Measurements from ENCODE around the gene CCDC57. TPM values are rescaled to one million over a fixed set of nuclear protein-coding genes. Genes with fewer than 3 reads are reported as not detected.
A peak's percentile ranks its signal among the peaks of the same experiment; 100 is the strongest.
"Not testable (repeated sequence)": the region's sequence is repeated elsewhere in the genome, so short reads cannot be mapped to it uniquely, and the experiment has no call there.

Gene CCDC57
- total RNA-seq, 1 experiment from 2014 or later = 13.5 TPM

DNA sequence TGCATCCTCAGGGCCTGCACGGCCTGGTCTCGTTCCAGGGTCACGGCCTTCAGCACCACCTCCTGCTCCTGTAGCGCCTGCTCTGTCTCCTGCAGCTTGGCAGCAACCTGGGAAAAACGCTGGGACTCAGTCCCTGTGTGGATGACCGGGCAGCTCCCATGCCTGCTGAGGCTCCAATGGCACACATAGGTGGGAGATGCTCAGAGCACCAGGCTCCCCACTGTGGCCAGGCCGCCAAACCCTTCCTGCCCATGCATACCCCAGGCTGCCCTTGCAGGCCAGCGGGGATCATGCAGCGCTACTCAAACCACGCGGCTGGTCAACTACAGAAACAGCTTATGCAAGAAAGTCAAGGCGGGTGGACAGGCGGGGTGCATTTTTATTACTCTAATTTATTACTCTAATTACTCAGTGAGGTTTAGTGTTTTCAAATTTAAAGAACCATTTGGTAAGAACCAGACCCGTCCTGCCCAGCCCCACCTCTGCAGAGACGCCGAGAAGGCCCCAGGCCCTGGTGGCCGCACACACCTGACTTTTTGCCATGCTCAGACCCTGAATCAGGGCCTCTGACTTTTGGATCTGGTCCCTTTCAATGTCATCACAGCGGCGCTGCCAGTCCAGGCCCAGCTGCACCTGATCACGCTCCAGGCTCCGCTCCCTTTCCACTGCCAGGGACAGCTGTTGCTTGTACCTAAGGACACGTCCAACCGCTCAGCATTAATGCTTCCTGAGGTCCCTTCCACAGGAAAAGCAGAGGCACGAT is 34.0 kb downstream of the CCDC57 start:
- DNase-seq (ENCODE audit: low read depth) = no peak

DNA sequence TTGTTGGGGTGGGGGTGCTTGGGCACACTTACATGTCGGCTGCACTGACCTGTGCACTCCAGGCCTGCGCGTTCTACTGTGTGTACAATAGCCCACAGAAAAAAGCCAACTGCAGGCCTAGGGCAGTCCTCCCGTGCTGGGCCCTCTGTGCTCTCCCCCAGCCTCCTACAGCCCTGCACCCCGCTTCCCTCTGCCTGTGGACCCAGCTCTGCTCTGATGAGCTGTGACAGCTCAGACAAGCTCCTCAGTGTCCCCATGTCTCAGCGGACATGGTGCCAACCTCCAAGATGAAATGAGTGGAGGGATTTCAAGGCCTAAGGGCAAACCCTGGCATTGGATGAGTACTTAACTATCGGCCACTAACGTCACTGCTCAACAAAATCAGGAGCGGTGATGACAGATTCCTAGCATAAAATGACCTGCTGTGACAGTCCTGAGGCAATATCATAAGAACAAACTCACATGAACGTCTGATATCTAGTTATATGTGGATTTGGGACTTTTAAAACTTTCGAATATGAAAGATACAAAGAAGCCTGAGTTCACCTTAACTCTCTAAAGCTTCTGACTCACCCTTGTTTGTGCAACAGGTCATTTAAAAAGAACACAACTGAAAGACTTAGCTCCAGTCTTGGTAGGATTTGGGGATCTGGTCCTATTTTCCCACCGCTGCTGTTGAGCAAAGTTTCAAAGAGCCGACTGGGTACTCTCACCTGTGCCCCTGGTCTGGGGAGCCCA is 34.7 kb downstream of the CCDC57 start:
- DNase-seq (ENCODE audit: low read depth) = no peak

DNA sequence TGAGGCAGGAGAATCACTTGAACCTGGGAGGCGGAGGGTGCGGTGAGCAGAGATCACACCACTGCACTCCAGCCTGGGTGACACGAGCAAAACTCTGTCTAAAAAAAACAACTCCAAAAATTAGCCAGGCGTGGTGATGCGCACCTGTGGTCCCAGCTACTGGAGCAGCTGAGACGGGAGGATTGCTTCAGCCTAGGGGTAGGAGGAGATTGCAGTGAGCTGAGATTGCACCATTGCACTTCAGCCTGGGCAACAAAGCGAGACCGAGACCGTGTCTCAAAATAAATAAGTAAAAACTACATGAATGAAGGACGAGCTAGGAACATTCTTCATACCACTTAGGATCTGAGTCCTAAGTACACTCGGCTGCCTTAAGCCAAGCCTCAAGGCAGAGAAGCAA is 35.4 kb downstream of the CCDC57 start:
- no peak for DNase-seq (ENCODE audit: low read depth)

DNA sequence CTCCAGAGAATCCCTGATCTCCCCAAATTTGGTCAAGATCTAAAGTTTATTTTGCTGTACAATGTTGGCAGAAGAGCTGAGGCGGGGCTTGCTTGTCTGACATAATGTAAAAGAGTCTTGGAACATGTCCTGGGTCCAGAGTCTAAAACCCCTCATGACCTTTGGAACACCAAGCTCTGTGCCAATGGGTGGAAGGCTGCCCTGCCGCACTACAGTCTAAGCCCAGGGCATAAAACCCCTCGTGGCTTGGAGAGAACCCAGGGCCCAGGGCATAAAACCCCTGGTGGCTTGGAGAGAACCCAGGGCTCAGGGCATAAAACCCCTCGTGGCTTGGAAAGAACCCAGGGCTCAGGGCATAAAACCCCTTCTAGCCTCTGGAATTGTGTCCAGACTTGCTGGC is 36.7 kb downstream of the CCDC57 start:
- no peak for DNase-seq (ENCODE audit: low read depth)

DNA sequence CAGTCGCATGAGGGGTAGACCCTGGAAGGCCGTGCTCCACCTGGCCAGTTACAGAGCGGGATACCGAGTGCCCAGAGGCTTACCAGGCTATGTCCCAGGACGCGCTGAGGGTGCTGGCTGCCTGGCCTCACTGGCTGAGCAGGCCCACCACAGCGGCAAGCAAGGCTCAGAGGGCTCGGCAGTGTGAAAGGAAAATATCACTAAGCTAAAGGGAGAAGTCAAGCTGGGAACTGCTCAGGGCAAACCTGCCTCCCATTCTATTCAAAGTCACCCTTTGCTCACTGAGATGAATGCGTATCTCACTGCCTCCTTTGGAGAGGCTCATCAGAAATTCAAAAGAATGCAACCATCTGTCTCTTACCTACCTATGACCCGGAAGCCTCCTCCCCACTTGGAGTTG is 37.4 kb downstream of the CCDC57 start:
- DNase-seq (ENCODE audit: low read depth) = no peak

DNA sequence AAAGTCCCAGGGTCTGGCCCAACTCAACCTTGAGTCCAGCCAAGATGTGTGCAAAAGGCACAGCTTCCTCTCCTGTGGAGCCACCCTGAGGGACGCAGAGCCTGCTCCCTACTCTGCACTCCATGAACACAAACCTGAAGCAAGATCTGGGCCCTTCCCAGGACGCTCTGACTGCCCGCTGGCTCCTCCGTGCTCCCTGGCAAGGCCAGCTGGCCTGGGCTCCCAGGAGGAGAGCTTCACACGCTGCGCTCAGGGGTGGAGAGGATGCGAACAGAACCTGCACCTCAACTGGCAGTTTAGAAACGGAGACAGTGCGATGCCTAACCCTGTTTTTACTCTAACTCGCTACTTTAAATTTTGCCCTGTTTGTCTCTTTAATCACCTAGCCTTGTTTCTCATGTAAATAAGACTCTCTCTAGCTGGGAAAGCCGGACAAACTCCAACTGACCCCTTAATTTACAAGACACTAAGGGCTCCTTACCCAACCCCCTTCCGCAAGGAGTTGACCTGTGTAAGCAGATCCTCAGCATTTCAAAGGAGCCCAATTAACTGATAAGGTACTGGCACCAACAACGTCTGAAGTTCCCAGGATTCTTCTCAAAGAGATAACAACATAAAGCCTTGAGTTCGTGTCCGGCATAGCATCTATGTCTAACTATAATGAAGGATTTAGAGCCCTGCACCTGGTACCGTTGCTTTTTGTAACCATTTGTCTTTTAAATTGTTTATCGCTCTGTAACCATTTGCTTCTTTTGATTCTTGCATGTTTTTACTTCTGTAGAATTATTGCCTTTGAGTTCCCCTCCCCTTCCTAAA is 38.4 kb downstream of the CCDC57 start:
- not testable (repeated sequence) for DNase-seq (ENCODE audit: low read depth)

DNA sequence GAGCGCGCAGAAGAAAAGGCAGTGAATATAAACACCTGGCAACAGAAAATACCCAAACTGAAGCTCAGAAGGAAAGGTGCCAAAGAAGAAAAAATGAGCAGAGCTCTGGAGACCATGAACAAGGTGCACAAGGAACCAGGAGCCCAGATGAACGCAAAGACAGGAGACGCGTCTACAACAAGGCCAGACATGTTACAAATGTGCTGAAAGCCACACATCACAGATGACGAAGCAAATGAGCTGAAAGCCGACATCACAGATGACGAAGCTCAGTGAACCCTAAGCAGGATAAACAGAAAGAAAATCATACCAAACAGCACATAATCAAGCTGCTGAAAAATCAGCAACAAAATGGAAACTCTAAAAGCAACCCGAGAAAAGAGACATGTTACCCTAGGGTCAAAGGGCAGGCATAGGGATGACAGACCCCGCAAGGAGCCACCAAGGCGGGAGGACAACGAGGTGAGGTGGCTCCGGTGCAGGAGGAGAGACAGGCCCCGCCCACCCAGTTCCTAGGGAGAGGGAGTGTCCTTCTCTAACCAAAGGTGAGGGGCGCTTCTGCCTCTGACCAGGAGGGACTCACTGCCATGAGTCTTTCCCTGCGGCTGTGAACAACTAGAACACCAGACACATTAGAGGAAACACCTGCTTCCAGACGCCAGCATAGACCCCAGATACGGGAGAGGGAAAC is 39.1 kb downstream of the CCDC57 start:
- DNase-seq (ENCODE audit: low read depth) = no peak

DNA sequence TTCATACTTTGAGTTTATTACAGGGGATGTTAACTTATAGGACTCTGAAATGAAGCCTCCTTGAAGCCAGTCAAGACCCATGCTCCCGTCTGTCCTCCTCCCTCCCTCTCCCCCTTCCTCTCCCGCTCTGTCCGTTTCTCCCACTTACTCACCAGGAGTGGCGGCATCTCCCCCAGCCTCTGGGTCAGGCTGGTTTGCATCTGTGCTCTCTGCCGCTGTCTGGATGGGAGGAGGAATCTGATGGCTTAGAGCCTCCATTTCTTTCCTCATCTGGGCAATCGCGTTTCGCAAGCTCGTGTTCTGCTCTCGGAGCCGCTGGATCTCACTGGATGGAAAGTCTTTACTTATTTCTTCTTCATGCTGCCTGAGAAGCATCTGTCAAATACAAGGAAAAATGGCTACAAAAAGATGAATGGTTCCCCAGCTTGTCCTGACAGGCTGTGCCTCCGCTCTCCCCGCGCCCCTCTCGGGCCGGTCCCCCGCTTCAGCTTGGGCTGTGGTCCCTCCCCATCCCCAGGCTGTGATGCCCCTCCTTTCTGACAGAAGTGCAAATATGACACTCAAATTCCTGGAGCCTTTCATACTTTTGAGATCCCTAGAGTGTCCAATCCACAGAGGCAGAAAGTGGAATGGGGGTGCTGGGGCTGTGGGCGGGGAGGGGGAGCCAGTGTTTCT is 40.0 kb downstream of the CCDC57 start:
- DNase-seq (ENCODE audit: low read depth) = no peak

DNA sequence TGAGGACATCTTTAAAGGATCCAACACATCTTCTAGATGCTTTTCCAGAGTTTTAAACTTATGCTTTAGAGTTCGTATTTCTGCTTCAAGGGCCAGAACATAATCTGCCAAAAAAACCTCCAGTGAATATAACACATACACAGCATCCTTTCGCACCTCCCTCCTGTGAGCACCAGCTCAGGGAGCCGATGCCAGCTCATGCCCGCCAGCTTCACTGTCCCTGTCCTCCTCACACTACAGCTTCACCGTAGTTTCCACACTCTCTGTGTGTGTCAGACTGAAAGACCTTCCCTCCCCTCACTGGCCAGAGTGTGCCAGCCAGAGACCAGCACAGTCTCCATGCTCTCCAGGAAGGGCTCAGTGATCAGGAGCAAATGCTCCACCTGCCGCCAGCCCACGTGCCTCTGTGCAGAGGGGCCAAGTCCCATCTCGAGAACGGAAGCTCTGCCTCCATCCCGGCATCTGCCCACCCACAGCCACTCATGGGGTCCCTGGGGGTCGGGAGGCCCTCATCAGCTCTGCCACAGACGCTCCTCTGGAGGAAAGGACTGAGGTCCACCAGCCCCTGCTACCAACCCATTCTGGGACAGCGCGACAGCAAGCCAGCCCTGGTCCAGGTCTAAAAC is 40.8 kb downstream of the CCDC57 start:
- no peak for DNase-seq (ENCODE audit: low read depth)

DNA sequence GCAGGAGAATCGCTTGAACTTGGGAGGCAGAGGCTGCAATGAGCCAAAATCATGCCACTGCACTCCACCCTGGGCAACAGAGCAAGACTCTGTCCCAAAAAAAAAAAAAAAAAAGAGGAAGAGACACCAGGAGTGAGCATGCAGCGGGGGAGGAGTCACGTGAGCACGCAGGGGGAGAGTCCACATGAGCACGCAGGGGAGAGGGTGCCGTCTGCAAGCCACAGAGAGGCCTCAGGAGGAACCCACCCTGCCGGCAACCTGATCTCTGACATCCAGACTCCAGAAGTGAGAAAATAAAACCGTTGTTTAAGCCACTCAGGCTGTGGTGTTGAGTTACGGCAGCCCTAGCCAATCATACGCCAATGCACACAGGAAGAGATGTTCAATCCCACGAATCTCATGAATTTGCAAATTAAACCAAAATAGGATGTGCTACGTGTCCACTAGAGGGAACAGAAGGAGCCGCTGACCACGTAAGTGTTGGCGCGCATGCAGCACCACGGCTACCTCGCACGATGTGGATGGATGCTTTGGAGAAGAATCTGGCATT is 42.2 kb downstream of the CCDC57 start:
- DNase-seq (ENCODE audit: low read depth) = no peak

DNA sequence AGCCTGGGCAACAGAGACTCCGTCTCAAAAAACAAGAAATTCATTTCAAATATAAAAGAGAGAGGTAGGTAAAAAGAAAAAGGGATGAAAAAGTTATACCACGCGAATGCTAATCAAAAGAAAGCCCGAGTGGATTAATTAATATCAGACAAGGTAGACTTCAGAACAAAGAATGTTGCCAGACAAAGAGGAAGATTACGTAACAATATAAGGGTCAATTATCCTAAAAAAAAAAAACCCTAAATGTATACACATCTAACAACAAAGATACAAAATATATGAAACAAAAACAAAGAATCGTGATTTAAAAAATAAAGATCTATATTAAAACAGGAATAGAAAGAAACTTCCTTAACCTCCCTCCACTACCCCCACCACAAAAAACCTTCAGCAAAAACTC is 44.1 kb downstream of the CCDC57 start:
- no peak for DNase-seq (ENCODE audit: low read depth)

DNA sequence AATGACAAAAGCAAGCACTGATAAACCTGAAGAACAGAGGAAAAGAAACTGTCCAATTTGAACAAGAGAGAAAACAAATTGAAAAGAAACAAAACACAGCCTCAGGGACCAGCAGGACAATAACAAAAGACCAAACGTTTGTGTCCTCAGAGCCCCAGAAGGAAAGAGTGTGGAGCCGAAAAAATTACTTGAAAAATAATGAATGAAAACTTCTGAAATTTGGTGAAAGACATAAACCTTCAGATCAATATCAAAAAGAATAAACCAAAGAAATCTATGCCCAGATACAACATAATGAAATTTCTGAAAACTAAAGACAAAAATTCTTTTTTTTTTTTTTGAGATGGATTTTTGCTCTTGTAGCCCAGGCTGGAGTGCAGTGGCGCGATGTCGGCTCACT is 45.6 kb downstream of the CCDC57 start:
- no peak for DNase-seq (ENCODE audit: low read depth)

DNA sequence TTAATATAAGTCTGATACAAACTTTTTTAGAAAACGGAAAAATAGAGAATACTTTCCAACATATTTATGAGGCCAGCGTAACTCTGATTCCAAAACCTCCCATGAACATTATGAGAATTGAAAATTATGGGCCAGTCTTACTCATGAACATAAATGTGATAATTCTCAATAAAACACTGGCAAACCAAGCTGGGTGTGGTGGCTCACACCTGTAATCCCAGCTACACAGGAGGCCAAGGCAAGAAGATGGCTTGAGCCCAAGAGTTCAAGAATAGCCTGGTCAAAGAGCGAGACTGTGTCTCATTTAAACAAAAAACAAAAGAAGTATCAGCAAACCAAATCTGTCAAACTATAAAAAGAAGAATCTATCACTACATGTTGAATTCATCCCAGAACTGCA is 47.8 kb downstream of the CCDC57 start:
- DNase-seq (ENCODE audit: low read depth) = no peak

DNA sequence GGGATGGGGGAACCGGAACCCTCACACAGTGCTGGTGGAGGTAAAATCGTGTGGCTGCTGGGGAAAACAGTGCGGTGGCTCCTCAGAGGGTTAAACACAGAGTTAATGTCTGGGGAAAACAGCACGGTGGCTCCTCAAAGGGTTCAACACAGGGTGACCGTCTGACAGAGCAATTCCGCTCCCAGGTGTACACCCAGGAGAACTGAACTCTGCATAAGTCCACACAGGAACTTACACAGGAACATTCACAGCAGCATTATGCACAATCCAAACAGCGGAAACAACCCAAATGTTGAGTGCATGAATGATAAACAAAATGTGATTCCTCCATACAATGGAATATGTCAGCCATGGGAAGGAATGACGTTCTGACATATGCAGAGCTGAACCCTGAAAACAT is 51.4 kb downstream of the CCDC57 start:
- DNase-seq (ENCODE audit: low read depth) = no peak

DNA sequence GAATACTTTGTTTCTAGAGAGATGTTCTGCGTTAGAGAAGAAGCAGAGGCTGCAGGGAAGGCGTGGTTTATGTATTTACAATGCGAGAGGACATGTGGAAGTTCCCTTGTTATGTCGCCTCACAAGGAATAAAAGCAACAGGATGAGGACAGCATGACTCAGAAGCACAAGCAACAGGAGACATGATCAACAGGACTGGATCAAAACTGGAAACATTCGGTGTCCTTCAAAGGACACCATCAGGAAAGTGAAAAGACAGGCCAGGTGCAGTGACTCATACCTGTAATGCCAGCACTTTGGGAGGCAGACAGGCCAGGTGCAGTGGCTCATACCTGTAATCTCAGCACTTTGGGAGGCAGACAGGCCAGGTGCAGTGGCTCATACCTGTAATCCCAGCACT is 52.6 kb downstream of the CCDC57 start:
- DNase-seq (ENCODE audit: low read depth) = peak; percentile 41

DNA sequence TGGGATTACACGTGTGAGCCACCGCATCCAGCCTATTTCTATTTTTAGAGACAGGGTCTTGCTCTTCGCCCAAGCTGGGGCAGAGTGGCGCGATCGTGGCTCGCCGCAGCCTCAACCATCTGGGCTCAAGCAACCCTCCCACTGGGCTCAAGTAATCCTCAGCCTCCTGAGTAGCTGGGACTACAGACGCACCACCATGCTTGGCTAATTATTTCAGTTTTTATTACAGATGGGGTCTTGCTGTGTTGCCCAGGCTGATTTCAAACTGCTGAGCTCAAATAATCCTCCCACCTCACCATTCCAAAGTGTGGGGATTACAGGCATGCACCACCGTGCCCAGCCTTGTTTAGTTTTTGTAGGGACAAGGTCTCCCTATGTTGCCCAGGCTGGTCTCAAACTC is 53.8 kb downstream of the CCDC57 start:
- DNase-seq (ENCODE audit: low read depth) = no peak

DNA sequence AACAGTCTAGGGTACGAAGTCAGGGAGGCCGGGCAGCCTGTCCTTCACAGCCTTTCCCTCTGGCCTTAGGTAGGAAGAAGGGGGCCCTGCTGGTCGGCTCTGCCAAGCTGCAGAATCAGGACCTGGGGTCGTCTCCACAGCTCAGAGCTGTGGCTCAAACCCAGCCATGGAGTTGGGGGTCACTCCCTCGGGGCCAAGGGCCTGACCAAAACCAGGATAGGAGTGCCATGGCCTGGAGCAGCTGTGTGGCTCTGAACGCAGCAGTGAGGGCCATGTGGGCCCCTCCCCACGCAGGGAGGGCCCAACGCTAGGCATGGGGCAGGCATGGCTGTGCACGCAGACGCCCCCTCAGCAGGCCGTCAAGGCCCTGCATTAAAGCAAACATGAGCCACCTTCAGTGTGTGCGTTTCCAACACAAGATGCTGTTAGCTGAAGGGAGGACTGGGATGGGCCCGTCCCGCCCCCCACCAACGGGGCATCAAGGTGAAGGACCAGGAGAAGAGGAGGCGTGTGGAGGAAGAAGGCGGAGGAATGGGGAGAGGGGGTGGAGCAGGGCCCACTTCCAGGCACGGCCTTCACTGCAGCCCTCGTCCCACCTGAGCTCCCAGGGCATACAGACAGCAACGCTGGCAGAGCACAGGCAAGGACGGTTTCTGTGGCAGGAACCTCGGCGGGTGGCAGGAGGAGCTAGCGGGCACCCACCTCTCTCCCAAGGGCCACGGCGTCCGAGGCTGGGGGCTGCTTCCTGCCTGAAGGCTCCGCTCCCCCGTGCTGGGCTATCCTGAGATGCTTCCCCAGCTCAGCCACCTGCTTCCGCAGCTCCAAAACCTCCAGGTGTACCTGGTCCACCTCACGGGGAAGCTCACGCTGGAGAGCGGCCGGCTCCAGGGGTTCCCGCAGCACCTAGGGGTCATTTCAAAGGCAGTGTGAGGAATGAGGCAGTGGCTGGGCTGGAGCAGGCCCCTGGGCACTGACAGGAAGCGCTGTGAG is 55.3 kb downstream of the CCDC57 start:
- no peak for DNase-seq (ENCODE audit: low read depth)

DNA sequence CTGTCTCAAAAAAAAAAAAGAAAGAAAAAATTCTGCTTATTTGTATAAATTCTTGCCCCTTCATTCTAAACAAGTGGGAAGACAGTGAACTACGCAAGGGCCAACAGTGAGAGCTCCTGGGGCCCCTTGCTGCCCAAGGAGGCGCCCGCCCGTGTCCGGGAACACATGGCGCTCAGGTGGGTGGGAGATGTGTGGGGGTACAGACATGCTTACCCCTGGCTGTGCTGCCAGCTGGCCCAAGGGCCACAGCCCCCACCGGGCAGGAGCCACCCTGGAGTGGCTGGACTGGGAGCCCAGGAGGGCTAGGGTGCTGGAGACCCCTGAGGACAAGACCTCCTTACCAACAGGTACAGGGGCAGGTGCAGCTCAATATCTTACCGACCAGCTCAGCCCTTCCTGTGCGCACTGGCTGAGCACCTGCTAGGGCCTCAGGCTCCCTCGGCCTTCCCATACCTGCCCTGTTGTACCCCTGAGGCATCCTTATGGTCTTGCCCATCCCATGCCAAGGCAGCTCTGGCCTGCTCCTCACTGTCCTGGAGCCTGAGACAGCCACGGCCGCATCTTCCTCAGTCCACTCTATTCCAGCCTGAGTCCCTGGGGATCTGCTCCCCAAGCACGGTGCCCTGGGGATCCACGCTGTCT is 56.2 kb downstream of the CCDC57 start:
- no peak for DNase-seq (ENCODE audit: low read depth)

DNA sequence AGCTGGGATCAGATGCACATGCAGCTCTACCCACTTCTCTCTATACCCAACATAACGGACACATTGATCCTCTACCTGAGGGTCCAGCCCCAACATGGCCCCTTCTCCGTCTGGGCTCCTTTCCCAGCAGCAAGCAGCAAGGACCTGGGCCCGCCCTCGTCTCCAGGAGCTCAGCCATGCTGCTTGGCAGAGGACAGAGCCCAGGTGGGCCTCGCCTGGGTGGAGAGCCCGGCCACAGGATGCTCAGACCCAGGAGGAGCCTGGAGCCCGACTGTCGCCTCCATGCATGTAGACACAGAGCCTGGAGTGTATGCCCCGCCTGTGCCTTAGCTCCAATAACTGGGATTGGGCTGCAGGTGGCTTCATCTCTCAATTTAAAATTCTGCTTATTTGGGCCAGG is 57.0 kb downstream of the CCDC57 start:
- DNase-seq (ENCODE audit: low read depth) = no peak

Data from LHCN-M2 (cell line).